Endodermal cell (in vitro differentiated cells): ENCODE measurements around the gene SUN1. TPM values are rescaled to one million over a fixed set of nuclear protein-coding genes. Genes with fewer than 3 reads are reported as not detected.

Experiments used
- DNase-seq: peaks from one replicate; pipeline ENCODE4 v3.0.0-alpha.2; 2017
- H3K27ac ChIP-seq: 2 replicates; pipeline ENCODE4 v1.5.1; 2013; ENCODE audit warnings: mild to moderate bottlenecking, low read depth, low read length, moderate library complexity
- H3K27me3 ChIP-seq: 2 replicates; pipeline ENCODE4 v1.6.1; 2013; ENCODE audit warnings: mild to moderate bottlenecking, low read length, moderate library complexity; ENCODE audit not compliant: insufficient read depth, control insufficient read depth, poor library complexity, severe bottlenecking
- H3K36me3 ChIP-seq: 2 replicates; pipeline ENCODE4 v1.7.0; 2013; ENCODE audit warnings: mild to moderate bottlenecking, low read length, moderate library complexity; ENCODE audit not compliant: control insufficient read depth, insufficient read depth
- H3K4me1 ChIP-seq: one replicate; pipeline ENCODE4 v1.7.0; 2013; ENCODE audit warnings: low read length; ENCODE audit not compliant: control insufficient read depth, insufficient read depth
- H3K4me3 ChIP-seq: 2 replicates; pipeline ENCODE4 v1.5.1; 2013; ENCODE audit warnings: mild to moderate bottlenecking, low read length, moderate library complexity
- H3K9ac ChIP-seq: 2 replicates; pipeline ENCODE4 v1.6.1; 2013; ENCODE audit warnings: mild to moderate bottlenecking, low read length, moderate library complexity; ENCODE audit not compliant: poor library complexity, severe bottlenecking; ENCODE audit errors: extremely low read depth
- H3K9me3 ChIP-seq: 2 replicates; pipeline ENCODE4 v1.6.1; 2013; ENCODE audit warnings: mild to moderate bottlenecking, low read length, moderate library complexity; ENCODE audit not compliant: control insufficient read depth
- H3K27ac Mint-ChIP-seq: 2 replicates; pipeline ENCODE4 v1.8.0; 2020; ENCODE audit warnings: mixed read lengths
- H3K27me3 Mint-ChIP-seq: 2 replicates; pipeline ENCODE4 v1.8.0; 2021; ENCODE audit warnings: mild to moderate bottlenecking, mixed read lengths; ENCODE audit not compliant: insufficient read depth
- H3K36me3 Mint-ChIP-seq: 2 replicates; pipeline ENCODE4 v1.8.0; 2020; ENCODE audit warnings: low read depth, mixed read lengths
- H3K4me1 Mint-ChIP-seq: 2 replicates; pipeline ENCODE4 v1.8.0; 2020; ENCODE audit warnings: mixed read lengths
- H3K4me3 Mint-ChIP-seq: 2 replicates; pipeline ENCODE4 v1.8.0; 2020; ENCODE audit warnings: mild to moderate bottlenecking, moderate library complexity, mixed read lengths
- H3K9me3 Mint-ChIP-seq: 2 replicates; pipeline ENCODE4 v1.8.0; 2020; ENCODE audit warnings: mild to moderate bottlenecking, mixed read lengths
- CTCF ChIP-seq: fragments of 200-600 bp; sonication (generic); conservative IDR thresholded peaks from 2 replicates; pipeline ENCODE4 v1.5.0; 2021; ENCODE audit warnings: antibody characterized with exemption, mild to moderate bottlenecking
- WGBS, 2 experiments: methylation state at CpG; one replicate each; pipeline versions ENCODE4 v1.1.5 to v1.1.7; 2013; ENCODE audit warnings: missing lambda C conversion rate in 2 of 2, mixed read lengths in 1 of 2; ENCODE audit not compliant: insufficient coverage in 1 of 2, insufficient read length in 1 of 2; 5-methylcytosine and 5-hydroxymethylcytosine counted together
- total RNA-seq, 2 donors: library from RNA; stranded (reverse); fragmentation: NEBNext Ultra II Directional in 1 of 2; extraction: Animal tissue kit (Norgen Biotek cat#: 25700) in 1 of 2; gene quantifications; 2 replicates in 1 of 2; 3 replicates in 1 of 2; pipeline ENCODE4 v1.2.1, GENCODE V29; 2021

The SUN1 gene
- total RNA-seq, 2 donors from 2014 or later: 133 to 136 TPM

GRCh38 chr7:857661-858060 is 25.4 kb downstream of the SUN1 start:
- H3K27me3 Mint-ChIP-seq: no peaks in the 10 kb centered on the region
- no peak overlapping the region for H3K4me3 ChIP-seq
- peaks cover 85% of the 10 kb centered on the region for H3K36me3 Mint-ChIP-seq
- H3K4me1 Mint-ChIP-seq: no peaks in the 10 kb centered on the region
- no peak overlapping the region for H3K4me3 Mint-ChIP-seq
- H3K9ac ChIP-seq: no peak overlapping the region
- H3K9me3 ChIP-seq: no peaks in the 10 kb centered on the region
- no peaks in the 10 kb centered on the region for H3K9me3 Mint-ChIP-seq
- H3K27me3 ChIP-seq: no peaks in the 10 kb centered on the region
- H3K36me3 ChIP-seq: peaks cover 77% of the 10 kb centered on the region
- DNase-seq: no peak
- TF ChIP-seq CTCF: no peak
- H3K27ac Mint-ChIP-seq: no peak overlapping the region
- no peaks in the 10 kb centered on the region for H3K4me1 ChIP-seq
- no peak overlapping the region for H3K27ac ChIP-seq
- WGBS, 2 experiments: 95 to 100% methylated on average over 4 to 9 of the region's 9 CpGs

GRCh38 chr7:859359-860030 is 27.2 kb downstream of the SUN1 start:
- 92 to 95% methylated on average over 7 to 15 of the region's 16 CpGs for WGBS, 2 experiments
- H3K27ac Mint-ChIP-seq: no peak overlapping the region
- peaks cover 71% of the 10 kb centered on the region for H3K36me3 ChIP-seq
- no peaks in the 10 kb centered on the region for H3K9me3 Mint-ChIP-seq
- peaks cover 84% of the 10 kb centered on the region for H3K36me3 Mint-ChIP-seq
- H3K4me1 ChIP-seq: no peaks in the 10 kb centered on the region
- H3K27me3 Mint-ChIP-seq: no peaks in the 10 kb centered on the region
- no peaks in the 10 kb centered on the region for H3K9me3 ChIP-seq
- no peak for DNase-seq
- no peak overlapping the region for H3K9ac ChIP-seq
- H3K4me3 ChIP-seq: no peak overlapping the region
- no peaks in the 10 kb centered on the region for H3K4me1 Mint-ChIP-seq
- no peak overlapping the region for H3K4me3 Mint-ChIP-seq
- no peak overlapping the region for H3K27ac ChIP-seq
- no peak for TF ChIP-seq CTCF
- H3K27me3 ChIP-seq: no peaks in the 10 kb centered on the region

- no peak overlapping the region for H3K4me3 ChIP-seq
- no peak for TF ChIP-seq CTCF
- no peaks in the 10 kb centered on the region for H3K9me3 ChIP-seq
- no peak overlapping the region for H3K4me3 Mint-ChIP-seq
- no peak overlapping the region for H3K27ac Mint-ChIP-seq
- H3K4me1 ChIP-seq: no peaks in the 10 kb centered on the region
- no peak overlapping the region for H3K9ac ChIP-seq
- H3K36me3 Mint-ChIP-seq: peaks cover 85% of the 10 kb centered on the region
- no peaks in the 10 kb centered on the region for H3K27me3 ChIP-seq
- H3K4me1 Mint-ChIP-seq: no peaks in the 10 kb centered on the region
- 94 to 95% methylated on average over 19 to 21 of the region's 21 CpGs for WGBS, 2 experiments
- H3K9me3 Mint-ChIP-seq: no peaks in the 10 kb centered on the region
- no peaks in the 10 kb centered on the region for H3K27me3 Mint-ChIP-seq
- no peak overlapping the region for H3K27ac ChIP-seq
- DNase-seq: no peak
- peaks cover 69% of the 10 kb centered on the region for H3K36me3 ChIP-seq
Observed at GRCh38 chr7:860149-860548, 27.9 kb downstream of the SUN1 start.
